Esophagus muscularis mucosa (tissue), 4 donors: Measurements from ENCODE around the gene ANKRD17. TPM values are rescaled to one million over a fixed set of nuclear protein-coding genes. Genes with fewer than 3 reads are reported as not detected.

Experiments used
- DNase-seq: peaks from one replicate; pipeline ENCODE4 v3.0.0-alpha.2; 2017; ENCODE audit errors: extremely low spot score
- H3K27ac ChIP-seq, 4 donors: fragments of 200-600 bp; sonication (generic); replicated peaks in 1 of 4; 1 replicate in 3 of 4; 2 replicates in 1 of 4; pipeline ENCODE4 v1.5.1; 2016 to 2019; ENCODE audit warnings: mild to moderate bottlenecking in 1 of 4
- H3K27me3 ChIP-seq, 4 donors: fragments of 200-600 bp; sonication (generic); one replicate each; pipeline versions ENCODE4 v1.5.1 to v1.6.0; 2016 to 2019
- H3K36me3 ChIP-seq, 4 donors: fragments of 200-600 bp; sonication (generic); one replicate each; pipeline ENCODE4 v1.5.1; 2016 to 2019
- H3K4me1 ChIP-seq, 4 donors: fragments of 200-600 bp; sonication (generic); one replicate each; pipeline ENCODE4 v1.5.1; 2016 to 2019
- H3K4me3 ChIP-seq, 4 donors: fragments of 200-600 bp; sonication (generic); 1 replicate in 2 of 4; 2 replicates in 2 of 4; pipeline ENCODE4 v1.5.1; 2016 to 2019; ENCODE audit warnings: mild to moderate bottlenecking in 4 of 4, moderate library complexity in 1 of 4
- H3K9me3 ChIP-seq, 4 donors: fragments of 200-600 bp; sonication (generic); 1 replicate in 3 of 4; 2 replicates in 1 of 4; pipeline ENCODE4 v1.5.1; 2016 to 2019
- CTCF ChIP-seq, 3 experiments: fragments of 200-600 bp in 2 of 3; fragments of 450-650 bp in 1 of 3; sonication (generic) in 2 of 3; IDR thresholded peaks; one replicate each; pipeline ENCODE4 v1.5.1; 2017 to 2019; ENCODE audit warnings: antibody characterized with exemption in 3 of 3, mild to moderate bottlenecking in 2 of 3, moderate library complexity in 1 of 3
- EP300 ChIP-seq: sonication (generic); formaldehyde crosslinking; IDR thresholded peaks from one replicate; pipeline ENCODE4 v1.6.1; 2017; ENCODE audit warnings: antibody characterized with exemption
- POLR2A ChIP-seq: fragments of 450-650 bp; IDR thresholded peaks from one replicate; pipeline ENCODE4 v1.6.1; 2017; ENCODE audit warnings: antibody characterized with exemption, moderate library complexity, mild to moderate bottlenecking, low read depth
- POLR2AphosphoS5 ChIP-seq, 2 donors: sonication (generic); formaldehyde crosslinking; IDR thresholded peaks; one replicate each; pipeline ENCODE4 v1.6.1; 2017; ENCODE audit warnings: antibody characterized with exemption in 2 of 2
- WGBS: methylation state at CpG from one replicate; pipeline ENCODE4 v1.1.5; 2018; 5-methylcytosine and 5-hydroxymethylcytosine counted together
- intact Hi-C: fragments of 100-400 bp; cut with DNase I; formaldehyde crosslinking; loops from one replicate; pipeline ENCODE4 v1.15.1; 2023
- total RNA-seq, 4 donors: library from RNA; depleted of rRNA; stranded (reverse); fragments of >200 nt; gene quantifications; one replicate each; pipeline versions ENCODE4 v1.1.0 to v1.2.1, GENCODE V29; 2016

The ANKRD17 gene
- total RNA-seq, 4 donors from 2014 or later = 47.9 to 58.1 (median 54.7) TPM

DNA sequence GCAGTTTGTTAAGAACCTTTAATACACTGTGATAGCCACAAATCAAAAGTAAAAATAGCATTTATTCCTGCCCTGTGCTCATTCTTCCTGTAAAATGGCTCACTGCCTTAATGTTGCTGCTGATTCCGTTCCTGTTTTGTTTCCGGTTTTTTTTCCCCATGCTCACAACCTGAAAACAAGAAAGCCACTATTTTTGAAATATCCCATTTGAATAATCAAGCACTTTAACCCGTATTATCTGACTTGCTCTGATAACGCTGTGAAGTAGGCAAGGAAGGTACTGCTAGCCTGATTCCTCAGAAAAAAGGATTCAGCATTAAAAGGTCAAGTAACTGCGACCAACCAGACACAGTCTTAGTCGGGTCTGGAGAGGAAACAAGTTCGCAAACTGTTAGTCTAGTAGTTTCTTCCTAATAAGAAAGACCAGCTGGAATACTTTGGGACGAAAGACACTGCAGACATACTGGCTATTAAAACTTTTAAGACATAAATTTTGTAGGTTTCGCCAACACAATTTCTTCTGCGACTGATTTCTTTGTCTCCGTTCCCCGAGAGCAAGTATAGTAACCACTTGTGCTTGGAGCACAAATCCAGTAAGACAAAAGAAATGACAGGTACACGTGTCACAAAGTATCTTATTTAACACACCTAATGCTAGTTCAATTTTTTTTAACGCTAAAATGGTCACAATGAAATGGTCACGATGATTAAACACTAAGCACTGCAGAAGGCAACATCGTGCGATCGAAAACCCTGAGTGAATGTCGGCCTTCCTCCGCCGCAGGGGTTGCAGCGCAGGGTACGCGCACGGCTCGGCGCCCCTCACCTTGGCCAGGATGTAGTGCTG lies 189.9 kb downstream of the ANKRD17 start:
- H3K4me1 ChIP-seq = peaks cover 0 to 29% (median 28%) of the 10 kb centered on the region in 4 donors
- H3K9me3 ChIP-seq = no peaks in the 10 kb centered on the region
- H3K27ac ChIP-seq = peak overlapping the region; percentile 91 to 97 (median 95)
- no peak for TF ChIP-seq POLR2A
- 0% methylated on average over 27 of the region's 27 CpGs for WGBS
- H3K4me3 ChIP-seq = peak overlapping the region; percentile 72 to 91 (median 82)
- no peak for DNase-seq
- H3K27me3 ChIP-seq = no peaks in the 10 kb centered on the region
- intact Hi-C loops = loop anchor here (2.0 kb wide), 1 partner anchor 190 kb away; the partner anchor contains the start of gene ANKRD17
- peaks cover 0 to 10% (median 6%) of the 10 kb centered on the region in 4 donors for H3K36me3 ChIP-seq

DNA sequence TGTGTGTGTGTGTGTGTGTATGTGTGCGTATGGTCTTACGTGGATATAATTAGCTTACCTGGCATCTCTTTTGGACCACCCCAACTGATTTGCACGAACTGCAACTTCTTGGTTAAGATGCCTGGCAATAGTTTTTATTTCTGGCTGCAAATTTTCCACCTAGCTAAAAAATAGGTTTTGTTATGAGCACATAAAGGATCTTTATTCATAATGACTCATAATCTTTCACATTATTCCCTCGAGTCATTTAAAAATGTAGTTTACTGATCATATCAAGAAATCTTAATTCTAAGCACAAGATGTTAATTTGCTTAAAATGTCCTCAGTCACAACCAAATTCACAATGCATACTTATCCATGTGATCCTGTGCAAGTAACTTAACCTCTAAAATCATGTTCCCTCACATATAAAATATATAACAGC lies 190.6 kb downstream of the ANKRD17 start:
- TF ChIP-seq POLR2A (no peak), POLR2AphosphoS5 (IDR thresholded peaks at IDR 0.05) (no peak), CTCF (IDR thresholded peaks at IDR 0.05) (no peak), EP300 (no peak)
- H3K4me3 ChIP-seq = peak overlapping the region; percentile 72 to 91 (median 82)
- peaks cover 0 to 15% (median 8%) of the 10 kb centered on the region in 4 donors for H3K36me3 ChIP-seq
- no peaks in the 10 kb centered on the region for H3K9me3 ChIP-seq
- no peaks in the 10 kb centered on the region for H3K27me3 ChIP-seq
- 31% methylated on average over 4 of the region's 4 CpGs for WGBS
- intact Hi-C loops = loop anchor here (2.0 kb wide), 1 partner anchor 191 kb away; the partner anchor contains the start of gene ANKRD17
- H3K4me1 ChIP-seq = peaks cover 0 to 29% (median 28%) of the 10 kb centered on the region in 4 donors
- peak overlapping the region; percentile 91 to 97 (median 95) for H3K27ac ChIP-seq
- no peak for DNase-seq

DNA sequence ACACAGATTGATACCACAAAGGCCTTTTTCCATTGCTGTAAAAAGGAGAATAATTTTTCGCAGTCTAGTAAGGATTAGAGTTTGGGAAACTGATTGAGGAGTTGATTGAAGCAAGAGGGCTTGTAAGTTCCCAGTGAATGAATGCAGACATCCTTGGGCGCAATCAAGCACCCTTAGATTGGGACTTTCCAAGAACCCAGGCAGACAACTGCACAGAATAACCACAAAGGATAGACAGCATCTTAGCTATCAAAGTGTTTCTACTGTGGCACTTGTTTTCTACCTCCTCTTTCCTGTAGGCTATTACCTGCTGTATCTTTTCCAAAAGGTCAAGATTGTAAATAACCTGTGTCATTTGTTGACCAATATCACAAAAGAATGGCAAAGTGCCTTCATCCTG lies 191.7 kb downstream of the ANKRD17 start:
- WGBS = 100% methylated on average over 2 of the region's 2 CpGs
- intact Hi-C loops = no loop called here
- peaks cover 0 to 23% (median 13%) of the 10 kb centered on the region in 4 donors for H3K36me3 ChIP-seq
- TF ChIP-seq POLR2A = no peak
- TF ChIP-seq EP300 = no peak
- TF ChIP-seq POLR2AphosphoS5 (IDR thresholded peaks at IDR 0.05) = no peak
- no peak for TF ChIP-seq CTCF (IDR thresholded peaks at IDR 0.05)
- peaks cover 0 to 29% (median 28%) of the 10 kb centered on the region in 4 donors for H3K4me1 ChIP-seq
- no peak overlapping the region for H3K27ac ChIP-seq
- no peak overlapping the region for H3K4me3 ChIP-seq
- DNase-seq = no peak
- no peaks in the 10 kb centered on the region for H3K27me3 ChIP-seq
- H3K9me3 ChIP-seq = no peaks in the 10 kb centered on the region

DNA sequence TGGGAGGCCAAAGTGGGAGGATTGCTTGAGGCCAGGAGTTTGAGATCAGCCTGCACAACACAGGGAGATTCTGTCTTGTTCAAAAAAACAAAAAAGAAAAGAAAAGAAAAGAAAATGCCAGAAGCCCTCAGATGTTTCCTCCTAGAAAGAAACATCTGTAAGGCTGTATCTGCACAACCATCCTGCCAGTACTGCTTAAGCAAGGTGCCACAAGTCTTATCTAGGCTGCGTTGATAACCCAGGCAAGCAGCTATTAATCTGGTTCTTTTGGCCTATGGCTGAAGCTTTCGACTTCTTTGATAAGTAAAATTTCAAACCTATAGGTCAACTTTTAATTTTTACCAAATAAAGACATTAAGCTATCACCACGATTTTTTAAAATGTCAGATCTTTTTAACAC lies 192.2 kb downstream of the ANKRD17 start:
- Histone ChIP-seq H3K9me3 (no peaks in the 10 kb centered on the region), H3K27ac (no peak overlapping the region), H3K36me3 (peaks cover 0 to 28% (median 17%) of the 10 kb centered on the region in 4 donors), H3K4me3 (no peak overlapping the region), H3K4me1 (peaks cover 0 to 29% (median 28%) of the 10 kb centered on the region in 4 donors), H3K27me3 (no peaks in the 10 kb centered on the region)
- no peak for DNase-seq
- 92% methylated on average over 3 of the region's 3 CpGs for WGBS
- TF ChIP-seq POLR2AphosphoS5 (IDR thresholded peaks at IDR 0.05) (no peak), EP300 (no peak), POLR2A (no peak), CTCF (IDR thresholded peaks at IDR 0.05) (no peak)
- intact Hi-C loops = no loop called here

DNA sequence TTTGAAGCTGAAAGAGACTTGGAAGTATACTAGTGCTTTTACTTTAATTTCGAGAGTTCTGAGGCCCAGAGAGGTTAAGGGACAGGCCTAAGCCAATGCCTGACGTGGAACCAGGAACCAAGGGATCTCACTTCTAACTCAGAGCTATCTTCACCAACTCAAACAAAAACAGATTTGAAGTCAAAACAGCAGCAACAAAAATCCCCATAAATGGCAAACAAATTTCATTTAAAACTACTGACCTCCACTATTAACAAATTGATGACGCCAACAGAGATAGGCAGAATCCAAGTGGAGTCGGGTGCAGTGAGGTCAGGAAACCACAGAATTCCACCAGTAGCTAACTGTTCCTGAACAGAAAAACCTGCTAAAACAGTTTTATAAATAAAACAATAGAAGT lies 194.1 kb downstream of the ANKRD17 start:
- no peak for TF ChIP-seq CTCF (IDR thresholded peaks at IDR 0.05)
- TF ChIP-seq EP300 = no peak
- no peak for TF ChIP-seq POLR2AphosphoS5 (IDR thresholded peaks at IDR 0.05)
- no peak for TF ChIP-seq POLR2A
- intact Hi-C loops = no loop called here
- peaks cover 3 to 47% (median 36%) of the 10 kb centered on the region in 4 donors for H3K36me3 ChIP-seq

More for the DNA sequence above, 194.1 kb downstream of the ANKRD17 start:
- H3K4me1 ChIP-seq = peaks cover 0 to 22% (median 22%) of the 10 kb centered on the region in 4 donors
- H3K9me3 ChIP-seq = no peaks in the 10 kb centered on the region
- 77% methylated on average over 4 of the region's 4 CpGs for WGBS
- no peak overlapping the region for H3K4me3 ChIP-seq
- H3K27ac ChIP-seq = no peak overlapping the region
- H3K27me3 ChIP-seq = no peaks in the 10 kb centered on the region
- DNase-seq = no peak
